A673 (cell line): Measurements from ENCODE around the gene ZSCAN30. TPM values are rescaled to one million over a fixed set of nuclear protein-coding genes. Genes with fewer than 3 reads are reported as not detected.

Experiments
- BruUV-seq: library from RNA; stranded (reverse); fragments of 400-500 nt; replicated peaks from 2 replicates; lab custom pipeline; 2021; lab: Mats Ljungman, UMichigan
- CTCF ChIA-PET: fragments of 300-600 bp; sonication (Branson Sonifier 250); formaldehyde crosslinking; loops from one replicate; lab custom pipeline; 2022; ENCODE audit warnings: antibody characterized with exemption; lab: Charles Lee
- POLR2A ChIA-PET: fragments of 300-600 bp; sonication (Branson Sonifier 250); formaldehyde crosslinking; loops from one replicate; lab custom pipeline; 2022; ENCODE audit warnings: antibody characterized with exemption; ENCODE audit not compliant: low non-redundant PET; lab: Charles Lee
- DNase-seq: peaks from one replicate; pipeline ENCODE4 v3.0.0-alpha.2; 2015; ENCODE audit warnings: low spot score
- H3K27ac ChIP-seq: fragments of 200-600 bp; sonication (generic); 2 replicates; pipeline ENCODE4 v1.5.1; 2016; ENCODE audit warnings: mixed run types, low read depth, mild to moderate bottlenecking, mixed read lengths, antibody characterized with exemption, low read length; ENCODE audit not compliant: poor library complexity, severe bottlenecking
- H3K27me3 ChIP-seq: fragments of 200-600 bp; sonication (generic); replicated peaks from 2 replicates; pipeline ENCODE4 v1.6.1; 2017; ENCODE audit warnings: mixed run types, low read depth, mild to moderate bottlenecking, mixed read lengths, antibody characterized with exemption, low read length; ENCODE audit not compliant: insufficient read depth, poor library complexity
- H3K36me3 ChIP-seq: fragments of 200-600 bp; sonication (generic); 2 replicates; pipeline ENCODE4 v1.6.1; 2016; ENCODE audit warnings: mixed run types, mild to moderate bottlenecking, mixed read lengths, antibody characterized with exemption, low read length; ENCODE audit not compliant: insufficient read depth, poor library complexity, severe bottlenecking
- H3K4me1 ChIP-seq: fragments of 200-600 bp; sonication (generic); 2 replicates; pipeline ENCODE4 v1.6.1; 2017; ENCODE audit warnings: mixed run types, mild to moderate bottlenecking, mixed read lengths, antibody characterized with exemption, low read length; ENCODE audit not compliant: insufficient read depth, poor library complexity, severe bottlenecking
- H3K4me3 ChIP-seq: fragments of 200-600 bp; sonication (generic); 2 replicates; pipeline ENCODE4 v1.5.1; 2016; ENCODE audit warnings: low read depth, mixed run types, mild to moderate bottlenecking, mixed read lengths, low read length; ENCODE audit not compliant: poor library complexity, severe bottlenecking
- H3K9me3 ChIP-seq: fragments of 200-600 bp; sonication (generic); 2 replicates; pipeline ENCODE4 v1.6.1; 2016; ENCODE audit warnings: mixed run types, low read depth, mild to moderate bottlenecking, mixed read lengths, antibody characterized with exemption, low read length; ENCODE audit not compliant: poor library complexity, severe bottlenecking
- EZH2 ChIP-seq: fragments of 200-600 bp; sonication (generic); IDR thresholded peaks from 2 replicates; pipeline ENCODE4 v1.6.1; 2017; ENCODE audit warnings: borderline replicate concordance, low read depth, mild to moderate bottlenecking, mixed read lengths, antibody characterized with exemption, low read length; ENCODE audit not compliant: poor library complexity, severe bottlenecking
- intact Hi-C: fragments of 100-400 bp; cut with micrococcal nuclease; formaldehyde crosslinking; loops from one replicate; pipeline ENCODE4 v1.10.0; 2022; ENCODE audit not compliant: unreplicated experiment
- total RNA-seq: library from RNA; stranded (reverse); gene quantifications from 2 replicates; pipeline ENCODE4 v1.2.3, GENCODE V29; 2021
- TF ChIP-seq, protein P1 (sequence below): fragments of 300-800, 200-600 bp; sonication (generic); conservative IDR thresholded peaks from 2 replicates; pipeline ENCODE4 v1.5.1; 2017; ENCODE audit warnings: low read depth, mild to moderate bottlenecking, antibody characterized with exemption, low read length, moderate library complexity, mixed read lengths

ZSCAN30 gene
- total RNA-seq, 1 experiment from 2014 or later: 17.0 TPM

DNA sequence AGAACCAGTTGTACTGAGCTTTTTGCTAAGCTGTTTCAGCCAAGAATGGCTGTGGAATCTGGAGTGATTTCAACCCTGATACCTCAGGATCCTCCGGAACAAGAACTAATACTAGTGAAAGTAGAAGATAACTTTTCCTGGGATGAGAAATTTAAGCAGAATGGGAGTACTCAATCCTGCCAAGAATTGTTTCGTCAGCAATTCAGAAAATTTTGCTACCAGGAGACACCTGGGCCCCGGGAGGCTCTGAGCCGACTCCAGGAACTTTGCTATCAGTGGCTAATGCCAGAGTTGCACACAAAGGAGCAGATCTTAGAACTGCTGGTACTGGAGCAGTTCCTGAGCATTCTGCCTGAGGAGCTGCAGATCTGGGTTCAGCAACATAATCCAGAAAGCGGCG, 47.6 kb downstream of the ZSCAN30 start:
- ChIA-PET CTCF (no interaction called here), POLR2A (no interaction called here)
- no TSS peak for BruUV-seq
- intact Hi-C loops: no loop called here
- Histone ChIP-seq H3K4me1 (no peaks in the 10 kb centered on the region), H3K36me3 (peaks cover 55% of the 10 kb centered on the region), H3K27ac (no peak overlapping the region), H3K4me3 (no peak overlapping the region), H3K27me3 (no peaks in the 10 kb centered on the region), H3K9me3 (peaks cover 44% of the 10 kb centered on the region)
- no peak for DNase-seq
- TF ChIP-seq, protein P1, sequence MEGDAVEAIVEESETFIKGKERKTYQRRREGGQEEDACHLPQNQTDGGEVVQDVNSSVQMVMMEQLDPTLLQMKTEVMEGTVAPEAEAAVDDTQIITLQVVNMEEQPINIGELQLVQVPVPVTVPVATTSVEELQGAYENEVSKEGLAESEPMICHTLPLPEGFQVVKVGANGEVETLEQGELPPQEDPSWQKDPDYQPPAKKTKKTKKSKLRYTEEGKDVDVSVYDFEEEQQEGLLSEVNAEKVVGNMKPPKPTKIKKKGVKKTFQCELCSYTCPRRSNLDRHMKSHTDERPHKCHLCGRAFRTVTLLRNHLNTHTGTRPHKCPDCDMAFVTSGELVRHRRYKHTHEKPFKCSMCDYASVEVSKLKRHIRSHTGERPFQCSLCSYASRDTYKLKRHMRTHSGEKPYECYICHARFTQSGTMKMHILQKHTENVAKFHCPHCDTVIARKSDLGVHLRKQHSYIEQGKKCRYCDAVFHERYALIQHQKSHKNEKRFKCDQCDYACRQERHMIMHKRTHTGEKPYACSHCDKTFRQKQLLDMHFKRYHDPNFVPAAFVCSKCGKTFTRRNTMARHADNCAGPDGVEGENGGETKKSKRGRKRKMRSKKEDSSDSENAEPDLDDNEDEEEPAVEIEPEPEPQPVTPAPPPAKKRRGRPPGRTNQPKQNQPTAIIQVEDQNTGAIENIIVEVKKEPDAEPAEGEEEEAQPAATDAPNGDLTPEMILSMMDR: no peak
- TF ChIP-seq EZH2: no peak

DNA sequence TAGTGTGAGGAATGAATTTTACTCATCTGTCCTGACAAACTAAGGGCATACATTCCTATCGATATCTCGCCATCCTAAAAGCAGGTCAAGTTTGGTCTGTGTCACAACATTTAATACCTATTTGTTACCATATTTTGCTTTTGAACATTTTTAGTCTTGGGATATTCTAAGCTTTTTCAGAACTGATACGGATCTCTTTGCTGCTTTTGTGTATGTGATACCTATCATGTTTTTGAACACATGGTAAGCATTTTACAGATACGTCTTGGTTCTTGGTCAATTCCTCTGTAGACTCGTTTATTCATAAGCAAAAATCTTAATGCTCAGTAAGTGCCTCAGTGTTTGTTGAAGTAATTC, 48.6 kb downstream of the ZSCAN30 start:
- Histone ChIP-seq H3K36me3 (peaks cover 45% of the 10 kb centered on the region), H3K4me3 (peak overlapping the region; percentile 76), H3K27ac (peak overlapping the region; percentile 95), H3K9me3 (peaks cover 44% of the 10 kb centered on the region), H3K27me3 (no peaks in the 10 kb centered on the region), H3K4me1 (no peaks in the 10 kb centered on the region)
- DNase-seq: peak; percentile 18
- no peak for TF ChIP-seq EZH2
- TF ChIP-seq, protein P1: no peak
- intact Hi-C loops: no loop called here
- ChIA-PET CTCF (no interaction called here), POLR2A (no interaction called here)
- BruUV-seq: TSS peak; percentile 78

DNA sequence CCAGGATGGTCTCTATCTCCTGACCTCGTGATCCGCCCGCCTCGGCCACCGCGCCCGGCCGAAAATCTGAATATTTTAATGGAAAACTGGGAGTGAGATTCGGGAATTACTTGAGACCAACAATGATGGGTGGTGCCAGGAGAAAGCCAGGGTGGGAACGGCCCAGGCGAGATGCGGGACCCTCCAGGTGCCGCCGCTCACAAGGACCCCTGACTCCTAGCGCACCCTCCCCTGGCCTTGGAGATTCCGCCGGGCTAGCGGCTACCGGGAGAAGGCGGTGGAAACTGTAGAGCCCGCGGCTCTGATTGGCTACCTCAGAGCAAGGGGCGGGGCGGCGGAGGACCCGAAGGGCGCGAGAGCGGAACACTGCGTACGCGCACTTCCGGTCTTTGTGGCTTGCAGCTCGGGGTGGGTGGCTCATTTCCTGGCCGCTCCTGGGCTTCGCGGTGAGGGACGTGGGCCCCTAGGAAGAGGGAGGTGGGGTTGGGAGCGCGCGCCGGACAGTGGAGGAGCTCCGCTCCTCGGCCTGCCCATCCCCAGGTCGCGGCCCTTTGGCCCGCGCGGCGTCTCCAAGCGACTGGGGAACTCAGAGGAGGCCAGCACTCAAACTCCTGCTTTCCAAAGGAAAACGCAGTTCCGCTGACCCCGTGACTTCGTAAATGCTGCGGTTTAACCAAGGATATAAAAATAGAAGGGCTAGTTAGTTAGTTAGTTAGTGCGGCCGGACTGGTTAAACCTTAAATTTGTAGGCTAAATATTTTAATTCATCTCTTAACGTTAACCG, 49.2 kb downstream of the ZSCAN30 start, which contains the start of gene ZNF397:
TSS of gene ZNF397 (plus strand) at position 371 of the 784 bp plus-strand sequence. CDS start 1,437 bp downstream, outside the sequence.
- H3K4me3 ChIP-seq: peak within 1 kb of the TSS; percentile 76
- intact Hi-C loops: no loop called here
- ChIA-PET POLR2A (interaction anchor here (0.6 kb wide), 1 partner anchor 336 kb away, joined by 7 read pairs; no protein-coding TSS in a partner anchor), CTCF (interaction anchor here (0.7 kb wide), 2 partner anchors 10 to 48 kb away, joined by 6 to 8 read pairs; no protein-coding TSS in a partner anchor)
- peak; percentile 97 for DNase-seq
- no peaks in the 10 kb centered on the region for H3K27me3 ChIP-seq
- H3K36me3 ChIP-seq: peaks cover 39% of the 10 kb centered on the region
- BruUV-seq: no TSS peak
- H3K4me1 ChIP-seq: no peaks in the 10 kb centered on the region
- peak within 1 kb of the TSS; percentile 95 for H3K27ac ChIP-seq
- no peak for TF ChIP-seq EZH2
- TF ChIP-seq, protein P1: no peak
- peaks cover 38% of the 10 kb centered on the region for H3K9me3 ChIP-seq
